ENCODE measurements around the gene CNST. TPM values are rescaled to one million over a fixed set of nuclear protein-coding genes. Genes with fewer than 3 reads are reported as not detected.

Gene CNST
- total and polyA plus RNA-seq, 9 of the 15 experiments (the other 6 are each of a cell fraction or from before 2014, with no cell fraction given), result 17.0 to 55.3 (median 30.8) TPM

- ATAC-seq (no peak), FAIRE-seq (no peak), DNase-seq (ENCODE audit: extremely low read depth in 1 of 4, low spot score in 3 of 4) (no peak)
- 40% methylated on average over 8 of the region's 8 CpGs for WGBS (ENCODE audit: insufficient coverage, low coverage, missing lambda C conversion rate)
- Histone ChIP-seq H3K27me3 (ENCODE audit: control insufficient read depth in 2 of 2, insufficient read depth in 2 of 2, low read length in 2 of 2) (no peaks in the 10 kb centered on the region), H3K79me2 (ENCODE audit: control insufficient read depth, insufficient read depth, low read length) (no peaks in the 10 kb centered on the region), H3K4me2 (ENCODE audit: insufficient read depth, low read length) (no peak overlapping the region), H3K27ac (ENCODE audit: extremely low read depth, low read depth, low read length) (no peak overlapping the region), H3K4me3 (no peak overlapping the region), H3K9me3 (replicated peaks; ENCODE audit: control insufficient read depth, insufficient read depth, low read depth, low read length) (no peaks in the 10 kb centered on the region), H3K9ac (ENCODE audit: insufficient read depth in 1 of 2, low read depth in 2 of 2, low read length in 2 of 2) (no peak overlapping the region), H3K4me1 (replicated peaks in 1 of 2; ENCODE audit: control insufficient read depth in 2 of 2, insufficient read depth in 2 of 2, low read length in 2 of 2) (no peaks in the 10 kb centered on the region), H2AFZ (ENCODE audit: low read depth, low read length) (no peak overlapping the region), H3K36me3 (ENCODE audit: control insufficient read depth, insufficient read depth, low read length) (no peaks in the 10 kb centered on the region), H4K20me1 (replicated peaks; ENCODE audit: control insufficient read depth, insufficient read depth, low read length) (no peaks in the 10 kb centered on the region), H3K9me1 (ENCODE audit: control insufficient read depth, insufficient read depth, low read length) (no peaks in the 10 kb centered on the region)
- in situ Hi-C loops (cut with MboI), result no loop called here
- ChIA-PET CTCF (ENCODE audit: low intra/inter-chr PET ratio) (no interaction called here), POLR2A (interaction anchor here (1.3 kb wide), 1 partner anchor 9 kb away, joined by 7 read pairs; no protein-coding TSS in a partner anchor)
- no TSS peak for BruUV-seq (replicated peaks)
- intact Hi-C loops (cut with micrococcal nuclease), result no loop called here
- TF ChIP-seq SFPQ (IDR thresholded peaks at IDR 0.05; ENCODE audit: low read depth, low read length), result no peak
- no peak for TF ChIP-seq MLX (CRISPR knock-in tag; conservative IDR thresholded peaks at IDR 0.05)
- no peak for TF ChIP-seq PRPF4 (IDR thresholded peaks at IDR 0.05; ENCODE audit: insufficient read depth, low read depth, low read length, poor library complexity, severe bottlenecking)
- TF ChIP-seq RFX1 (IDR thresholded peaks at IDR 0.05), result no peak
- TF ChIP-seq NR0B1 (IDR thresholded peaks at IDR 0.05; ENCODE audit: partially characterized antibody), result no peak
- TF ChIP-seq MCM3 (IDR thresholded peaks at IDR 0.05), result no peak
- TF ChIP-seq EWSR1 (IDR thresholded peaks at IDR 0.05; ENCODE audit: borderline replicate concordance, low read depth, partially characterized antibody), result no peak
- TF ChIP-seq CEBPZ (IDR thresholded peaks at IDR 0.05; ENCODE audit: borderline replicate concordance, low read depth, low read length), result no peak
- no peak for TF ChIP-seq RBM34 (IDR thresholded peaks at IDR 0.05; ENCODE audit: borderline replicate concordance, insufficient read depth, low read length)
- TF ChIP-seq PRMT5 (CRISPR knock-in tag; IDR thresholded peaks at IDR 0.05), result no peak
- TF ChIP-seq MYBL2 (IDR thresholded peaks at IDR 0.05; ENCODE audit: low read depth), result no peak
- no peak for TF ChIP-seq MYBL2 (CRISPR knock-in tag; IDR thresholded peaks at IDR 0.05; ENCODE audit: borderline replicate concordance)
- no peak for TF ChIP-seq ZNF696 (CRISPR knock-in tag; conservative IDR thresholded peaks at IDR 0.05)
- TF ChIP-seq NCOA6 (IDR thresholded peaks at IDR 0.05), result no peak
Measured at GRCh38 chr1:246680190-246680589, 113.9 kb downstream of the CNST start.

Data from K562 (cell line).